ENCODE results near the gene MCC.

MCC gene

DNA sequence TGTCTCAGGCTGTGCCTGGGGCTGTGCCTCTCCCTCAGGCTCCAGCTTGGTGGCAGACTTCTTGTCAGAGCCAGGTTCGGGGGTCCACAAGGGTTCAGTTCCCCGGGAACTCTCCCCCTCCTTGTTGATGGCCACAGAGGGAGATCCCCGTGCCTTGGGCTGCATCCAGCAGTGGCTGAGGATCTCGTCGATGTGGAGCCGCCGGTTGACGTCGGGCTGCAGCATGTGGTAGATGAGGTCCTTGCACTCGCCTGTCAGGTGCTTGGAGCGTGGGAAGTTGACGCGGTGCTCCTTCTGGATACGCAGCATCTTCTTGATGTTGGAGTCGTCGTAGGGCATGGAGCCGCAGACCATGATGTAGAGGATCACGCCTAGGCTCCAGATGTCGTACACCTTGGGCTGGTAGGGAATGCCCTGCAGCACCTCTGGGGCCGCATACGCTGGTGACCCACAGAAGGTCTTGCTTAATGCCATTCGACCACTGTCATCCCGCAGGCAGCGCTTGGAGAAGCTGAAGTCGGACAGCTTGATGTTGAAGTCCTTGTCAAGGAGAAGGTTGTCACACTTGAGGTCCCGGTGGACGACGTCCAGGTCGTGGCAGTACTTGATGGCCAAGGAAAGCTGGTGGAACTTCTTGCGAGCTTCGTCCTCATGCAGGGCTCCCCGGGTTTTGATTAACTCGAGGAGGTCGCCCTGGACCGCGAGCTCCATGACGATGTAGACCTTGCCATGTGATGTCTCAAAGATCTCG, 54.2 kb downstream of the MCC start:
- TF ChIP-seq, protein P1, sequence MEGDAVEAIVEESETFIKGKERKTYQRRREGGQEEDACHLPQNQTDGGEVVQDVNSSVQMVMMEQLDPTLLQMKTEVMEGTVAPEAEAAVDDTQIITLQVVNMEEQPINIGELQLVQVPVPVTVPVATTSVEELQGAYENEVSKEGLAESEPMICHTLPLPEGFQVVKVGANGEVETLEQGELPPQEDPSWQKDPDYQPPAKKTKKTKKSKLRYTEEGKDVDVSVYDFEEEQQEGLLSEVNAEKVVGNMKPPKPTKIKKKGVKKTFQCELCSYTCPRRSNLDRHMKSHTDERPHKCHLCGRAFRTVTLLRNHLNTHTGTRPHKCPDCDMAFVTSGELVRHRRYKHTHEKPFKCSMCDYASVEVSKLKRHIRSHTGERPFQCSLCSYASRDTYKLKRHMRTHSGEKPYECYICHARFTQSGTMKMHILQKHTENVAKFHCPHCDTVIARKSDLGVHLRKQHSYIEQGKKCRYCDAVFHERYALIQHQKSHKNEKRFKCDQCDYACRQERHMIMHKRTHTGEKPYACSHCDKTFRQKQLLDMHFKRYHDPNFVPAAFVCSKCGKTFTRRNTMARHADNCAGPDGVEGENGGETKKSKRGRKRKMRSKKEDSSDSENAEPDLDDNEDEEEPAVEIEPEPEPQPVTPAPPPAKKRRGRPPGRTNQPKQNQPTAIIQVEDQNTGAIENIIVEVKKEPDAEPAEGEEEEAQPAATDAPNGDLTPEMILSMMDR (IDR thresholded peaks at IDR 0.05; ENCODE audit: control insufficient read depth, extremely low read depth, insufficient read depth), result no peak
- no peak for DNase-seq (ENCODE audit: low read depth)
- no peak overlapping the region for H3K4me3 ChIP-seq (ENCODE audit: low read depth, low read length)

DNA sequence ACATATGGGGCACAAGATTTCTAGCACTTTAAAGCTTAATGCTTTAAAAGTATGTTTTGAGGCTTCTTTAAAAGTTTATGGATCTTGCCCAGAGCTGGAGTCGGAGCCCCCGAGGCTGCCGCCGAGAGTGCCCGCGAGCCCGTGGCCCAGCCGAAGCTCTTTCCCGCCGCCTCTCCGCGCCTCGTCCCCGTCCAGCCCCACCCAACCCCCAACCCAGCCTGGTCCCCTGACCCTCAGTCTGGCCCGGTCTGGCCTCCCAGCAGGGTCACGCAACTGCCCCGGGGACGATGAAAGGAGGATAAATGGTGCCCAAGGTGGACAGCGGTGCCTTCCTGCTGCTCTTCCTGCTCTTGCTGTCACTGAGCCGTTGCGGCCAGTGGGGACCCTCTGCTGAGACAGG, 55.2 kb downstream of the MCC start:
- no peak overlapping the region for H3K4me3 ChIP-seq (ENCODE audit: low read depth, low read length)
- TF ChIP-seq, protein P1 (IDR thresholded peaks at IDR 0.05; ENCODE audit: control insufficient read depth, extremely low read depth, insufficient read depth), result no peak
- no peak for DNase-seq (ENCODE audit: low read depth)

DNA sequence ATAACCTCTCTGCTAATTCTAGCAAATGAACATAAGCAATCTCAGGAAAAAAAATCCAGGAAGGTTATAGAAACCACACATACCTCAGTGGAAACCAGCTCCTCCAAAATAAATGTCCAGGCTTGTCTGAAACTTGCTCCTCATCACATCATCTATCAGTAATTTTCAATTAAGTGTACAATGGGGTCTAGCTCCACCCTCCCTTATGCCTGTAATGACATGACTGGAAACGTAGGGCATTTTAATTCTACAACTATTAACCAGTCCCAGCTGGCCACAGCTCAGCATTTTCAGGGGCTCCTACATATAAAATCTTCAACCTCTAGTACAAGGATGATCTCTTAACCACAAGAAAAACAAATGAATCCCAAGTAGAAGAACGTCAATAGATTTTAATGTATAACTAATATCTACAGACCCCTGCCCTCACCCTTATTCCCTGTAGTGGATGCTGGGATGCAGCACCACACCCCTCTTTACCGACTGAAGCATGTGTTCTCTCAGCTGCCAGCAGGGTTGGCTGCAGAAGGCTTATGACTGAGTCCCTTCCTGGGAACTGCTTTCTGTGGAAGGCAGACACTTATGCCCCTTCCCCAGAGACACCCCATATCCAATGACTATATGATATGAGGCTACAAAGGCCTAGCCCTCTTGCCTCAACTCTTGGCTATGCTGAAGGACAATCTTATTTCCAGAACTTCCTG, 60.2 kb downstream of the MCC start:
- no peak for DNase-seq (ENCODE audit: low read depth)
- TF ChIP-seq, protein P1 (IDR thresholded peaks at IDR 0.05; ENCODE audit: control insufficient read depth, extremely low read depth, insufficient read depth), result no peak
- no peak overlapping the region for H3K4me3 ChIP-seq (ENCODE audit: low read depth, low read length)

DNA sequence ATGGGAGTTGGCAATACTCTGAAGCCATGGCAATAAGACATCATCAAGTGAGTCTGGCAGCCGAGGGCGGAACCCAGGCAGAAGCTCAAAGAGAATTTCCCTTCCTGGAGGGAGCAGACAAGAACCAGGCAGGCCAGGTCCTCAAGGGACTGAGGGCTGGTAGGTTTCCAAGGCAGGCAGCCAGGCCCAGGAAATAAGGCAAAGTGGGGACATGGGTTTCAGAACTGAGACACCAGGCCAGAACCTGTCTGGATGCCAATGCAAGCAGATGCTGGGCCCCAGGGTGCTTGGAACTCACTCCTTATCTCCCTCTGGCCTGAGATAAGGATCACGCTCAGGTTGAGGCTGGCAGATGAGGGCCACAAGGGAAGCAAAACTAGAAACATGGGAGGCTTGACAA, 62.3 kb downstream of the MCC start:
- peak; percentile 87 for DNase-seq (ENCODE audit: low read depth)
- TF ChIP-seq, protein P1 (IDR thresholded peaks at IDR 0.05; ENCODE audit: control insufficient read depth, extremely low read depth, insufficient read depth), result no peak
- H3K4me3 ChIP-seq (ENCODE audit: low read depth, low read length), result no peak overlapping the region

DNA sequence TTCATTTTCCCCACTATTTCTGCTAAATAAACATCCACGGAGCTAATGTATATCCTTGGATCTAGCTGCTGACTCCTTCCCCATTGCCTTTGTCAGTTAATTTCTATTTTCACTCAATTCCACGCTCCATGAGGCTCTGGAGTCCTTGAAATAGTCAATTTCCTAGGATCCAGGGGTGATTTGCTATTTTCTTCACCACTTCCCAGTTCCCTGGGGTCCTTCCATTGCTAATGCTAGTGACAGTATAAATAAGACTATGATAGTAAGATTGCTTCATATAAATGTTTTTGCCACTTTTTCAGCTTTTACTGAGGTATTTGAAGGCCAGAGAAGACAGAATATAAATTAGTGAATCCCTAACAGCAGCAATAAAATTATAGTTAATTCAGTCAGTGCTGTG, 66.6 kb downstream of the MCC start:
- TF ChIP-seq, protein P1 (IDR thresholded peaks at IDR 0.05; ENCODE audit: control insufficient read depth, extremely low read depth, insufficient read depth), result no peak
- no peak for DNase-seq (ENCODE audit: low read depth)
- H3K4me3 ChIP-seq (ENCODE audit: low read depth, low read length), result no peak overlapping the region

DNA sequence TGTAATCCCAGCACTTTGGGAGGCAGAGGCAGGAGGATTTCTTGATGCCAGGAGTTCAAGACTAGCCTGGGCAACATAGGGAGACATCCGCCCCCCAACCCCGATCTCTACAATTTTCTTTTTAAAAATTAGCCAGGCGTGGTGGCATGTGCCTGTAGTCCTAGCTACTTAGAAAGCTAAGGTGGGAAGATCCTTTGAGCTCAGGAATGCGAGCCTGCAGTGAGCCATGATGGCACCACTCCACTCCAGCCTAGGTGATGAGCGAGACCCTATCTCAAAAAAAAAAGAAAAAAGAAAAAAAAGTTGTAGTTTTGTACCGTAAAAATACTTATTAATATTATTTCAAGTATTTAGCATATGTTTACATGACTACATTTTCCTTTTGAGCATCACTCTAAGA, 82.7 kb downstream of the MCC start:
- TF ChIP-seq, protein P1 (IDR thresholded peaks at IDR 0.05; ENCODE audit: control insufficient read depth, extremely low read depth, insufficient read depth), result no peak
- no peak for DNase-seq (ENCODE audit: low read depth)
- H3K4me3 ChIP-seq (ENCODE audit: low read depth, low read length), result no peak overlapping the region
